ENCODE data around the gene GASK1A.

Gene GASK1A

GRCh38 chr3:43034200-43034599, 55.1 kb downstream of the GASK1A start:
- Histone ChIP-seq H3K4me2 (ENCODE audit: low read length) (no peak overlapping the region), H3K4me1 (no peaks in the 10 kb centered on the region), H3K9ac (no peak overlapping the region), H2AFZ (no peak overlapping the region), H3K27me3 (ENCODE audit: control insufficient read depth, insufficient read depth, low read length) (no peaks in the 10 kb centered on the region), H3K4me3 (ENCODE audit: low read depth, low read length) (no peak overlapping the region), H3K27ac (no peak overlapping the region), H3K36me3 (ENCODE audit: control insufficient read depth, insufficient read depth, low read length) (no peaks in the 10 kb centered on the region), H3K9me3 (ENCODE audit: control insufficient read depth, low read length) (no peaks in the 10 kb centered on the region), H3K79me2 (no peaks in the 10 kb centered on the region)
- TF ChIP-seq CTCF (IDR thresholded peaks at IDR 0.05) = no peak

- Histone ChIP-seq H3K9me3 (ENCODE audit: control insufficient read depth, low read length) (no peaks in the 10 kb centered on the region), H3K27me3 (ENCODE audit: control insufficient read depth, insufficient read depth, low read length) (no peaks in the 10 kb centered on the region), H3K4me2 (ENCODE audit: low read length) (no peak overlapping the region), H3K27ac (no peak overlapping the region), H3K9ac (no peak overlapping the region), H3K4me3 (ENCODE audit: low read depth, low read length) (no peak overlapping the region), H2AFZ (no peak overlapping the region), H3K4me1 (no peaks in the 10 kb centered on the region), H3K36me3 (ENCODE audit: control insufficient read depth, insufficient read depth, low read length) (no peaks in the 10 kb centered on the region), H3K79me2 (no peaks in the 10 kb centered on the region)
- TF ChIP-seq CTCF (IDR thresholded peaks at IDR 0.05) = no peak
Observed at GRCh38 chr3:43034911-43035310, 55.8 kb downstream of the GASK1A start.

GRCh38 chr3:43035801-43036365, 56.8 kb downstream of the GASK1A start:
- Histone ChIP-seq H3K36me3 (ENCODE audit: control insufficient read depth, insufficient read depth, low read length) (no peaks in the 10 kb centered on the region), H3K79me2 (no peaks in the 10 kb centered on the region)

GRCh38 chr3:43036621-43037423, 57.7 kb downstream of the GASK1A start:
- no peaks in the 10 kb centered on the region for H3K36me3 ChIP-seq (ENCODE audit: control insufficient read depth, insufficient read depth, low read length)
- no peaks in the 10 kb centered on the region for H3K79me2 ChIP-seq
- no peaks in the 10 kb centered on the region for H3K9me3 ChIP-seq (ENCODE audit: control insufficient read depth, low read length)
- no peaks in the 10 kb centered on the region for H3K4me1 ChIP-seq
- H3K27ac ChIP-seq = no peak overlapping the region
- H3K27me3 ChIP-seq (ENCODE audit: control insufficient read depth, insufficient read depth, low read length) = no peaks in the 10 kb centered on the region
- H2AFZ ChIP-seq = no peak overlapping the region
- no peak overlapping the region for H3K9ac ChIP-seq
- H3K4me3 ChIP-seq (ENCODE audit: low read depth, low read length) = no peak overlapping the region
- no peak for TF ChIP-seq CTCF (IDR thresholded peaks at IDR 0.05)
- no peak overlapping the region for H3K4me2 ChIP-seq (ENCODE audit: low read length)

More at GRCh38 chr3:43035801-43036365, 56.8 kb downstream of the GASK1A start:
- no peak for TF ChIP-seq CTCF (IDR thresholded peaks at IDR 0.05)
- H3K27ac ChIP-seq = no peak overlapping the region
- no peak overlapping the region for H3K4me2 ChIP-seq (ENCODE audit: low read length)
- no peak overlapping the region for H3K9ac ChIP-seq
- H3K9me3 ChIP-seq (ENCODE audit: control insufficient read depth, low read length) = no peaks in the 10 kb centered on the region
- H2AFZ ChIP-seq = no peak overlapping the region
- no peaks in the 10 kb centered on the region for H3K27me3 ChIP-seq (ENCODE audit: control insufficient read depth, insufficient read depth, low read length)
- H3K4me3 ChIP-seq (ENCODE audit: low read depth, low read length) = no peak overlapping the region
- H3K4me1 ChIP-seq = no peaks in the 10 kb centered on the region

Data from parathyroid adenoma (tissue), 2 donors.